IgD-negative memory B cell (primary cell): ENCODE results near the gene ARID5B. TPM values are rescaled to one million over a fixed set of nuclear protein-coding genes. Genes with fewer than 3 reads are reported as not detected.
A peak's percentile ranks its signal among the peaks of the same experiment; 100 is the strongest.

ENCODE experiments used
- H3K27ac Mint-ChIP-seq, 3 donors: one replicate each; pipeline ENCODE4 v1.8.0; 2020 to 2022; ENCODE audit warnings: mild to moderate bottlenecking in 3 of 3, mixed read lengths in 3 of 3, moderate library complexity in 1 of 3
- H3K27me3 Mint-ChIP-seq: one replicate; pipeline ENCODE4 v1.8.0; 2021; ENCODE audit warnings: mixed read lengths
- H3K36me3 Mint-ChIP-seq: one replicate; pipeline ENCODE4 v1.8.0; 2020; ENCODE audit warnings: mild to moderate bottlenecking, mixed read lengths
- H3K4me1 Mint-ChIP-seq, 3 donors: one replicate each; pipeline ENCODE4 v1.8.0; 2020 to 2022; ENCODE audit warnings: mixed read lengths in 3 of 3, mild to moderate bottlenecking in 1 of 3
- H3K4me3 Mint-ChIP-seq, 4 donors: one replicate each; pipeline ENCODE4 v1.8.0; 2020 to 2022; ENCODE audit warnings: mild to moderate bottlenecking in 4 of 4, mixed read lengths in 4 of 4, moderate library complexity in 3 of 4
- H3K9me3 Mint-ChIP-seq, 3 donors: one replicate each; pipeline ENCODE4 v1.8.0; 2020 to 2021; ENCODE audit warnings: mixed read lengths in 3 of 3, mild to moderate bottlenecking in 1 of 3
- polyA plus RNA-seq: library from polyadenylated mRNA; unstranded; fragments of 300-500 nt; fragmentation: Illumina TruSeq; gene quantifications from one replicate; pipeline ENCODE4 v1.2.3, GENCODE V29; 2021

ARID5B gene
- polyA plus RNA-seq, 1 donor from 2014 or later, result 154 TPM

DNA sequence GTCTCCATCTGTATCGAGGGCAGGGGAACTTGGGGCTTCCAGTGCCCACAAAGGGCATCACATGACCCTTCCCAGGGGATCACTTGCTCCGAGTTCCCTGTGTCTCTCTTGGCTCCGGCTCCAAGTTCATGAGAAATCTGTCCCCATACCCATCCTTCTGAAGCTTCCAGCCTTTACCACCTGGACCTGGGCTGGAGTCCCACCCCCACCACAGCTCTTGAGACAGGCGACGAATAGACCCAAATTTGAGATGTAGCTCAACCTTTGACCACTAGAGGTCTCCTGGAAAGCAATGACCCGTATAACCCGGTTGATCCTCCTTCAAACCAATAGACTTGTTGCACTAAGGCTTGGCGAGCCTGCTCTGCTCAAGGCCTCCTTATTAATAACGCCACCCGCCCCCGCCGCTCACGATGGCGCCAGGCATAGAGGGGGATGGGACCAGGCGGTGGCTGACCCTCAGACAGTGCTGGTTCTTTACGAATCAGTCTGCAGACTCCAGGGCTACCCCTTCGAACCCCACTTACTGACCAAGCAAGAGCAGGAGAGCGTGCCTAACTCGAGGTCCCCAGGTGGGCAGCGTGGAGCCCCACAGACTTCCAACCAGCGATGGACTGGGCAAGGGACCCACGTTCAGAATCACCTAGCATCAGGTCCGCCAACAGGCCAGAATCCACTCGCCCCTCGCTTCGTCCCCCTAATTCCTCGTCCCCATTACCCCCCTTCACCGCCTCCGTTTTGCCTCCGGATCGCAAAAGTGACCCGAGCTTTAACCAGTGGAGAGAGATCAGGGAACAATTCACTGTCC is 4.4 kb upstream of the ARID5B start:
- H3K27me3 Mint-ChIP-seq, result no peaks in the 10 kb centered on the region
- H3K9me3 Mint-ChIP-seq, result no peaks in the 10 kb centered on the region
- peak overlapping the region; percentile 84 to 99 (median 90) for H3K4me3 Mint-ChIP-seq
- H3K4me1 Mint-ChIP-seq, result peaks cover 21 to 29% (median 22%) of the 10 kb centered on the region in 3 donors
- no peaks in the 10 kb centered on the region for H3K36me3 Mint-ChIP-seq
- H3K27ac Mint-ChIP-seq, result peak overlapping the region; percentile 63 to 96 (median 91)

DNA sequence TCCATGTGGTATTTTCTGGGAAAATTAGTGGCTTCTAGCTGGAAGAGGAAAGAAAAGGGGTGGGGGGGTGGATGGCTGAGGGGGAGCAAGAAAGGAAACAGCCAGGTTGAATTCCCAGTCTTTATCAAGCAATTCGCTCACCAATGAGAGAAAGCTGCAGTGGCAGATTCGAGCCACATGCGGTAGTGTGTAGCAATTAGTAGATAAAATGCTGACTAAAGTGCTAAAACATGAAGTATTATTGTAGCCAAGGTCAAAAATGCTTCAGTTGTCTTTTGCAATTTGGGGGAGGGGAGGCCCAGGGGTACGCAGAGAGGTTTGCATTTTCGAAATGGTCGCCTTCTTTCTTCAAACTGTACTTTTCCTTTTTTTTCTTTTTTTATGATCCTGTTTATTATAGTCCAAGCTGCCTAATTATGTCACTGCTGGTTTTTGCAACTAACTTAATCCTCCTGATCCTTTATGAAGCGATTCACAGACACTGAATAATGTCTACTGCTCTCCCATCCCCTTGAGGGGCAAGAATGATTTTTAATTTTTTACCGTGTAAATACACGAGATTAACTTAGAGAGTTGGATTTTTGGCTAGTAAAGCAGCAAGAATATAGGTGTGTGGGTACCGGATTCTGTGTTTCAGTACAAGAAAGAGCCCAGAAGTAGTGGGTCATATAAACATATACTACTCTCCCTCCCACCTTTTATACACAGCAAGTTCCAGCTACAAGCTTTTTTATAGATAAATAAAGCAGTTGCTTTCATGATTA is 3.6 kb upstream of the ARID5B start:
- H3K9me3 Mint-ChIP-seq, result no peaks in the 10 kb centered on the region
- H3K4me3 Mint-ChIP-seq, result peak overlapping the region; percentile 85 to 99 (median 95)
- peak overlapping the region; percentile 7 to 96 (median 91) for H3K27ac Mint-ChIP-seq
- no peaks in the 10 kb centered on the region for H3K36me3 Mint-ChIP-seq
- no peaks in the 10 kb centered on the region for H3K27me3 Mint-ChIP-seq
- H3K4me1 Mint-ChIP-seq, result peaks cover 21 to 34% (median 22%) of the 10 kb centered on the region in 3 donors

DNA sequence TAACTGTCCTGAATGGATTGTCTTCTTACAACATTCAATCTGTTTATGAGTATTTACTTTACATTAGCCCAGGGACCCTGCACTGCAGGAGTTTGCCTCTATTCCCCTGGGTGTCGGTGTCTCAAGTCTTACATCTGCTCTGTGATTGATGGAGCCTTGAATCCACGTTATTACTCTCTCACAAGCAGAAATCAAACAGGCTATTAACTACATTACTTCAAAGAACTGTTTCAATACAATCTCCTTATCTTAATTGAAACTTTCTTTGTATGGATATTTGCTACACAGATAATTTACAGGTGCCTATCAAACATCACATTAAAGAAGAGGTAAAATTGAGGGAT is 3.1 kb upstream of the ARID5B start:
- no peaks in the 10 kb centered on the region for H3K36me3 Mint-ChIP-seq
- H3K4me3 Mint-ChIP-seq, result peak overlapping the region; percentile 85 to 99 (median 95)
- H3K27ac Mint-ChIP-seq, result peak overlapping the region; percentile 77 to 96 (median 91)
- peaks cover 21 to 34% (median 22%) of the 10 kb centered on the region in 3 donors for H3K4me1 Mint-ChIP-seq
- H3K9me3 Mint-ChIP-seq, result no peaks in the 10 kb centered on the region
- H3K27me3 Mint-ChIP-seq, result no peaks in the 10 kb centered on the region

DNA sequence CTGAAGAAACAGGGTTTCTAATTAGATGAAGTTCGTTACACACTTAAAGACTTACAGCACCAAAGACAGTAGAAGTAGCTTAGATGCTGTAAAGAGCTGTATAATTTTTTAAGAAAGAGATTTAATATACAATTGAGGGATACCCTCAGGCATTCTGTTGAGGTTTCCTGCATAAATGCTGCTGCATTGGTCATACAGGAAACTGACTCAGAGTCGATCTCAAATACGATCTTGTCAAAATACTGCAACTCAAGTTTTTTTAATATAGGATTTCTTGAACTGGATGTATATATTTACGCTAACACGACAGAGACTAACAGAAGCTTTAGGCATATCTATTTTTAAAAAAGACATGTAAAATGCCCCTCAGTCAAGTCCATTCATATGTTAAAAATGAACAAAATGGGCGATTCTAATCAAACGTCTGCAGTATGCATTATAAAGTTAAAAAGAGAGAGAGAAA is 2.4 kb upstream of the ARID5B start:
- no peaks in the 10 kb centered on the region for H3K36me3 Mint-ChIP-seq
- H3K27me3 Mint-ChIP-seq, result no peaks in the 10 kb centered on the region
- peaks cover 21 to 34% (median 22%) of the 10 kb centered on the region in 3 donors for H3K4me1 Mint-ChIP-seq
- H3K27ac Mint-ChIP-seq, result peak overlapping the region; percentile 91 to 98 (median 96)
- H3K9me3 Mint-ChIP-seq, result no peaks in the 10 kb centered on the region
- peak overlapping the region; percentile 94 to 99 (median 96) for H3K4me3 Mint-ChIP-seq

DNA sequence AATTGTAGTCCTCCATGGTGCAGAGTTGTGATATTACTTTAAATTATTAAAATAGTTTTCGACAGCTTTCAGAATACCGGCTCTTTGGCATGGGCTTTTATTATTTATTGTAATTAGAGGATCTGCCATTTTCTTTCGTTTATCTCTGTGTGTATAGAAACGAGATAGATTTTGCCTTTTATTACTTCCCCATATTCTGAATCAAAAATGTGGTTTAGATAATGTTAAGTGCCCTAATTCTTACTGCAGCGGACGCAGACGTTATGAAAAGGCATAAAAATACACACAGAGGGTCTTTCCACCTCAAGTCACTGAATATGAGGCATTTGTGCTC is 1.9 kb upstream of the ARID5B start:
- no peaks in the 10 kb centered on the region for H3K9me3 Mint-ChIP-seq
- peak overlapping the region; percentile 94 to 99 (median 96) for H3K4me3 Mint-ChIP-seq
- peaks cover 3% of the 10 kb centered on the region for H3K36me3 Mint-ChIP-seq
- H3K27me3 Mint-ChIP-seq, result no peaks in the 10 kb centered on the region
- H3K4me1 Mint-ChIP-seq, result peaks cover 24 to 38% (median 25%) of the 10 kb centered on the region in 3 donors
- peak overlapping the region; percentile 91 to 98 (median 96) for H3K27ac Mint-ChIP-seq

DNA sequence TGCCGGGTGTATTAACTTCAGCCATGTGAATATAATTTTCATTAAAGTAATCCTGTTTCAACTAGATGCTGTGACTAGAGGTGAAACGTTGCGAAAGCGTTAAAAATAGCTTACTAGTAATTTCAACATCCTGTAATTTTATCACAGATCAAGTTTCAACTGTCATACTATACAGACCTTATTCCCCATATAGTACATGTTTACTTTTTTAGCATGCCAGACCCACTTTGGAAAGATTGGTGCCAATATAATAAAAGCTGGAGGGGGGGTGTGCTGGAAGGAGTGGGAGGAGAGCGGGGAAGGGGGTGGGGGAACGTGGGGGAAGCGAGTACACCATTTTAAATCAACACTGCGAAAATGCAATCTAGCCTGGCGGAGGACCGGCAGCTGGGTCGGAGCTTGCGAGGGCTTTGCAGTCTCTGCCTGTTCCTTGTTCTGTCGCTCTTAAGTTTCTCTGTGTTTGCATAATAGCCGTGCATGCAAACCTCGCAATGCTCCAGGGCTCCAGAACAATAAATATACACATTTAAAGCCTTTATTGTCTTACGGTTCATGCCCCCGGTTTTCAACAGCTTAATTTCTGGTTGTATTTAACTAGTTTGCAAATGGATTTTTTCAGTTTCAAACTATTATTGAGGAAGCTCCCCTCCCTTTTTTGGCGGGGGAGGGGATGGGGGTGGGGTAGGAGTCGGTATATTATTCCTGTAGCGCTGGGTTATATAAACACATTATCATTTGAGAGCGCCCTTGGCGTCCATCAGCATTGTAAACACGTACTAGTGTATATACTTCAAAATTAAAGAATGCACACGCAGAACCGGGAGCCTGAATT is 1.3 kb upstream of the ARID5B start:
- H3K27ac Mint-ChIP-seq, result peak overlapping the region; percentile 91 to 98 (median 96)
- peaks cover 4% of the 10 kb centered on the region for H3K36me3 Mint-ChIP-seq
- no peaks in the 10 kb centered on the region for H3K9me3 Mint-ChIP-seq
- H3K27me3 Mint-ChIP-seq, result no peaks in the 10 kb centered on the region
- H3K4me3 Mint-ChIP-seq, result peak overlapping the region; percentile 94 to 99 (median 96)
- peaks cover 29 to 41% (median 30%) of the 10 kb centered on the region in 3 donors for H3K4me1 Mint-ChIP-seq

DNA sequence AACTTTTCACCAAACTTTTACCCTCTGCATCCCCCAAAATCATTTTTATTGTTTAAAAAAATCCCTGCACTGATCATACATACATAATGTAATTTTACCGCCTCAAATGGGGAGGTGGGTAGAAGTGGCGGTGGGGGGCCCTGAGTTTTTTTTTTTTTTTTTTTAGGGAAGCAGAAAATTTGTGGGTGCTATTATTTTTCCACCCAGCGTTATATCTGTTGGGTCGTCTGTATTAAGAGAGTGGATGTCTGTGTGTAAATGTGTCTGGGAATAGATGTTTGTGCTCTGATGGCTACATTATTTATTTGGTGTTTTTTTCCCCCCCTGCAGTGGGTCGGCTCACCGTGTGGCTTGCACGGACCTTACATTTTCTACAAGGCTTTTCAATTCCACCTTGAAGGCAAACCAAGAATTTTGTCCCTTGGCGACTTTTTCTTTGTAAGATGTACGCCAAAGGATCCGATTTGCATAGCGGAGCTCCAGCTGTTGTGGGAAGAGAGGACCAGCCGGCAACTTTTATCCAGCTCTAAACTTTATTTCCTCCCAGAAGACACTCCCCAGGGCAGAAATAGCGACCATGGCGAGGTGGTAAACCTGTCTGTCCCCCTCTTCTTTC is 438 bp downstream of the ARID5B start:
- H3K36me3 Mint-ChIP-seq, result peaks cover 4% of the 10 kb centered on the region
- peaks cover 30 to 38% (median 34%) of the 10 kb centered on the region in 3 donors for H3K4me1 Mint-ChIP-seq

DNA sequence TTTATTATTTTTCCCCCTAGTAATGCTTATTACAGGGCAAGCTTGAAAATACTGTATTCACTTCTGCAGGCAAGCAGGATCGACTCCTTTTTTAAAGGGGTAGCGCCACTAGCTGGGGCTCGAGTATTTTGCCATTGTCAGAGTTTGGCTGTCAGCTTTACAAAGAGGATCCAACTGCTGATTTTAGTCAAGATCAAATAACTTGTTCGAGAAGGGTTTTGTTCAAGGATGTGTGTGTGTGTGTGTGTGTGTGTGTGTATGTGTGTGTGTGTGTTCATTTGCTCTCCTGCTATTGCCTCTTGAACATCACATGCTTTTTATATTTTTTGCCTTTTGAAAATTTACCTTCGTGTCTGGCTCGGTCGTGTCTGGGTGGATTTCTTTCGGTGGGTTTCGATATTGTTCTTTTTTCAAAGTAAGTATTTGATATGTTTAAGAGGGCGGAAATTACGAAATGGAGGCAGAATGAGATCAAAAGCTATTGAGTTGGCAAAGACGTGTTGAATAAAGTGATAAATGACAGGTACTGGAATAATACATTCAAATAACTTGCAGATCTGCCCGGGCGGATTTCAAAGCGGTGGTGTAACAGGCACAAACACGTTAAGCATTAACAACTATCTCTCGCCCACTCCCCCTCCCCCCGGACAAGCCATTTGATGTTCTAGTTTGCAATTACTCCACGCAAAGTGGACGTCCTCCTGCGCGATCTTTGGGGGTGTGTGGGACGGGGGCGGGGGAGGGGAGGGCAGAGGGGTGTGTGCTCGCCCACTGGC is 1.1 kb downstream of the ARID5B start:
- Mint-ChIP-seq H3K36me3 (peaks cover 4% of the 10 kb centered on the region), H3K4me3 (peak overlapping the region; percentile 94 to 99 (median 96)), H3K4me1 (peaks cover 26 to 33% (median 32%) of the 10 kb centered on the region in 3 donors), H3K27ac (peak overlapping the region; percentile 91 to 98 (median 96)), H3K9me3 (no peaks in the 10 kb centered on the region), H3K27me3 (no peaks in the 10 kb centered on the region)

More for the DNA sequence above, 438 bp downstream of the ARID5B start:
- Mint-ChIP-seq H3K9me3 (no peaks in the 10 kb centered on the region), H3K27ac (peak overlapping the region; percentile 91 to 98 (median 96)), H3K27me3 (no peaks in the 10 kb centered on the region), H3K4me3 (peak overlapping the region; percentile 94 to 99 (median 96))

DNA sequence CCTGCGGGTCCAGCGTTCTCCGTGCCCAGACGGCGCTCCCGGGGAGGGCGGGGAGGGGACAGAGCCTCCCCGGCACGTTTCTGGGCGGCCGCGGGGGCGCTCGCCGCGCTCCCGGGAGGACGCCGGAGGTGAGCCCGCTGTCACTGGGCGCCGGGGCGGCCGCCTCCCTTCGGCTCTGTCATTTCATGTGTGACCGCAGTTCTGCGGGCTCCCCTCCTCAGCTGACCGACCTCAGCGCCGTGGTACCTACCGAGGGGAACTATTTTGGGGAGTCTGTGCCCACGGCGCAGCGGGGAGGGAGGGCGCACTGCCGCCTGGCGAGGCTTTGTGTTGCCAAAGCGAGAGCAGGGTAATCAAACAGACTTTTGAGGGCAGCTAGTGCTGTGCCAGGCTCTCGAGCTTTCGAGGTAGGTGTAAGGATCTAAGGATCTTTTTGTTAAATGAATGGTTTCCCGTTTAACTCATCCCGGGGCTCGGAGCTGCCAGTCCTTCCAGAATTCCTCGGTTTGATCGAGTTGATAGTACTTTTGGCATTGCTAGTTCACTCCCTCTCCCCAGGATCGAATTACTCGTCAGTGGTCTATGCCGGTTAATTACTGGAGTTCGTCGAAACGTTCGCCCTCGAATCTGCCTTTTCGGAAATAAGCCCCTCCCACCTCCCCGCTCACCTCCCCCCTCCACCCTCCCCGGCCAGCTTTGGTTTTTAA is 1.9 kb downstream of the ARID5B start:
- peak overlapping the region; percentile 94 to 99 (median 96) for H3K4me3 Mint-ChIP-seq
- H3K27me3 Mint-ChIP-seq, result no peaks in the 10 kb centered on the region
- H3K27ac Mint-ChIP-seq, result peak overlapping the region; percentile 91 to 99 (median 96)
- H3K36me3 Mint-ChIP-seq, result peaks cover 5% of the 10 kb centered on the region
- peaks cover 19 to 29% (median 28%) of the 10 kb centered on the region in 3 donors for H3K4me1 Mint-ChIP-seq
- H3K9me3 Mint-ChIP-seq, result peaks cover 0 to 2% (median 0%) of the 10 kb centered on the region in 3 donors

DNA sequence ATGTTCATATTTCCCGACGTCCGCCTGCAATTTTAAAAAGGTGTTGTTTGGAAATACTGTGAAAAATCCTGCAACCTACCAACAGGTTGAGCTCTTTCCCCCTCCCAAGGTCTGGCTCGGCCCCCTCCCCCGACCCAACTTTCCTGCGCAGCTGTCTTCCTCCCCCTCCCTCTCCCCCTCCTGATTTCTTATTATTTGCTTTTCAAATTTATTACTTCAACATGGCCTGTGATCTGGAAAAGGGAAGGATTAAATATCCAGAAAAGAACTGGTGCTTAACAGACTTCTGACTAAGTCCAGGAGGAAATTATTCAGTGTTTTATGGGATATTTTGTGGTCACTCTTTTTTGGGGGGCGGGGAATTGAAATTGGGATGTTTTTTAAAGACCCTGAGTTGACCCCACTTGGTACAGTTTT is 2.4 kb downstream of the ARID5B start:
- Mint-ChIP-seq H3K4me1 (peaks cover 19 to 26% (median 25%) of the 10 kb centered on the region in 3 donors), H3K4me3 (peak overlapping the region; percentile 94 to 99 (median 96)), H3K27me3 (no peaks in the 10 kb centered on the region), H3K36me3 (peaks cover 5% of the 10 kb centered on the region), H3K9me3 (peaks cover 0 to 2% (median 0%) of the 10 kb centered on the region in 3 donors), H3K27ac (peak overlapping the region; percentile 91 to 99 (median 96))

DNA sequence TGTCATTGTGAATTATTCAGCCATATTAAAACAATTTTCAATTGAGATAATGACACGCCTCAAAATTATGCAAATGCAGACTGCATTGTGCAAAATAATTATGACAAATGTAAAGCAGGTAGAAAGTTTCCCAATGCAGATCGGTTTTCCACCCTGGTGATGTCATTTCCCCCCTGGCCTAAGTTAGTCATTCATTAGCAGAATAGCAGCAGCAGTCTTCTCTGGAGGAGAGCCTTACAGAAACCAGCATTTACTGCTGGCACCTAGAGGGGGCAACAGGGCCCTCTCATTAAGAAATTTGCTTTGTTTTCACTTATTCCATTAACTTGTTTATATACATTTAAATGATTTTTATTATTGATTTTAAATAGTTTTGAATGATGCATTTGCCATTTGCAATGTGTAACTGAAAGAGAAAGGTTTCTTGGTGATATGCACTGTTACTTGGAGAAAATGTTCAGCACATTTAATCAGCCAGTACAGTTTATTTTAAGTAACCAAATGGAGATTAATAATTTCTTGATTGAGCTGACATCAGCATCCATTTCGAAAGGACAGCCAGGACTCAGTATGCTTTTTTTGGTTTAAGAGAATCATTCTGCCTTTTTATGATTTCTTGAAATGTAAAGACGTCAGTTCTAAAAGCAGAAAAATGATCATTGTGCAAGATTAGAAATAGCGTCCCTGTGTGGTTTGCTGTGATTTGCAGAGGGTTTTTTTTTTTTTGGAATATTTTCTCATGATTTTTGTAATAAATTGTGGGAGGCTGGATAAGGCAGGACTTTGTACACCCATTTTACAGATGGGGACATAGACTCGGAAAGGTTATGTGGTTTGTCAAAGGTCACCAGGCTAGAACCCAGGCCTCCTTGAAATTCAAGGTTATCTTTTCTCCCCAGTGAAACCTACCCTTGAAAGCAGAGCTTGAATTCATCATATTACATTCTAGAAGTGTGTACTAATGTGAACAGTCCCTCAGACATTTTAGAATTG is 3.5 kb downstream of the ARID5B start:
- Mint-ChIP-seq H3K4me1 (peaks cover 16 to 27% (median 19%) of the 10 kb centered on the region in 3 donors), H3K27me3 (no peaks in the 10 kb centered on the region), H3K36me3 (peaks cover 10% of the 10 kb centered on the region), H3K4me3 (peak overlapping the region; percentile 94 to 99 (median 96)), H3K27ac (peak overlapping the region; percentile 91 to 99 (median 96)), H3K9me3 (peaks cover 0 to 2% (median 0%) of the 10 kb centered on the region in 3 donors)
